Measurements from ENCODE around the gene RNPEPL1.

DNA sequence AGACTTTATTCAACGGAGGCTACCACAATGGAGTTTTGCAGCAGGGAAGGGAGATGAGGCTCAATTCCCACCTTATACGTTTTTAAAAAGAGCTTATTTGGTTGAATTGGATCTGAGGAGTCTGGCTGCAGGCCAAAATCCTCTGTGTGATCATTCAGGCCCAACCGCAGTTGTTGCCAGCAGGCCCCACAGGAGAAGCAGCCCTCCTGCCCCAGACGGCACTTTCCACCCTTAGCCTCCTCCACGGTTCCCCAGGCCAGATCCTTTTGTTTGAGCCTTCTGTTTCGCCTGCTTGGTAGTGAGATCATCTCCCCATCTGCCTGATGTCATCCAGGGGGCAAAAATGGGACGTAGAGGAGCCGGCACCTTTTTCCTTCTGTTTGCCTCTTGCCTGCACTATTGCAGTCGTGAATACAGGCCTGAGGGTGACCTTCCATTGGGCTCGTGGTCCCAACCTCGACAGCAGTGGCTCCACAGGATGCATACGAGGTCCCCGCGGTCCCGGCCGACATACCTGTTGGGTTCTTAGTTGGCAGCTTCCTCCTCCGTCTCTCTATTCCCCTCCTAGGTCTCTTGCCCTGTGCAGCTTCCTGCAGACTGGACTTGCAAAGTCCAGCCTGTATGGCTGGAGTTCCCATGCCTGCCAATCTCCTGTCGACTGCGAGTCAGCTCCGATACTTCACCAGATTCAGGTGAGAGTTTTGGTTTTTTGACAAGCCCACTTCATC, 47.7 kb downstream of the RNPEPL1 start:
- no peak for TF ChIP-seq EZH2 (IDR thresholded peaks at IDR 0.05; ENCODE audit: insufficient read depth, low read length)
- TF ChIP-seq, protein P1, sequence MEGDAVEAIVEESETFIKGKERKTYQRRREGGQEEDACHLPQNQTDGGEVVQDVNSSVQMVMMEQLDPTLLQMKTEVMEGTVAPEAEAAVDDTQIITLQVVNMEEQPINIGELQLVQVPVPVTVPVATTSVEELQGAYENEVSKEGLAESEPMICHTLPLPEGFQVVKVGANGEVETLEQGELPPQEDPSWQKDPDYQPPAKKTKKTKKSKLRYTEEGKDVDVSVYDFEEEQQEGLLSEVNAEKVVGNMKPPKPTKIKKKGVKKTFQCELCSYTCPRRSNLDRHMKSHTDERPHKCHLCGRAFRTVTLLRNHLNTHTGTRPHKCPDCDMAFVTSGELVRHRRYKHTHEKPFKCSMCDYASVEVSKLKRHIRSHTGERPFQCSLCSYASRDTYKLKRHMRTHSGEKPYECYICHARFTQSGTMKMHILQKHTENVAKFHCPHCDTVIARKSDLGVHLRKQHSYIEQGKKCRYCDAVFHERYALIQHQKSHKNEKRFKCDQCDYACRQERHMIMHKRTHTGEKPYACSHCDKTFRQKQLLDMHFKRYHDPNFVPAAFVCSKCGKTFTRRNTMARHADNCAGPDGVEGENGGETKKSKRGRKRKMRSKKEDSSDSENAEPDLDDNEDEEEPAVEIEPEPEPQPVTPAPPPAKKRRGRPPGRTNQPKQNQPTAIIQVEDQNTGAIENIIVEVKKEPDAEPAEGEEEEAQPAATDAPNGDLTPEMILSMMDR (IDR thresholded peaks at IDR 0.05; ENCODE audit: insufficient read depth, low read depth, low read length) = no peak
